Measurements from ENCODE around the gene ETV5. TPM values are rescaled to one million over a fixed set of nuclear protein-coding genes. Genes with fewer than 3 reads are reported as not detected.

The ETV5 gene
- total RNA-seq, 4 donors from 2014 or later, result 6.6 to 12.4 (median 9.5) TPM

DNA sequence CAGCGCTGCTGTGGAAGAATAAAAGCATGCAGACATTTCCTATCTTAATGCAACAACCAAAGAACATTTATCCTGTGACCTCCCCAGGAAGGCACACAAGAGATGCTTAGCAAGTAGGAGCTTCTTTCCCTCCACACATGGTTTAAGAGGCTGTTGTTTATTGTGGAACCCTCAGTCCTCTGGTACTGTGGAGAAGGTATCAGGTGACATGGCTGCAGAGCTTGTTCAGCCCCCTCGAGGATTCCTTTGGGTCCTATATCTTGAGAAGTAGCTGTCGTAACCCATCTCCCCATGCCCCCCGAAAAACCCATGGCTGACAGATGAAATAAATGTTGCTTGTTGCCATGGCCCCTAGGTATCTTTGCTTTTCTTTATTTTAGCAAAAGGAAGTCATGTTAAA is 20.3 kb upstream of the ETV5 start:
- Histone ChIP-seq H3K27ac (replicated peaks in 1 of 4) (no peak overlapping the region), H3K27me3 (no peaks in the 10 kb centered on the region), H3K36me3 (no peaks in the 10 kb centered on the region), H3K4me1 (no peaks in the 10 kb centered on the region), H3K9me3 (no peaks in the 10 kb centered on the region), H3K4me3 (no peak overlapping the region)
- TF ChIP-seq EP300 (IDR thresholded peaks at IDR 0.05), result no peak
- no peak for TF ChIP-seq POLR2A (IDR thresholded peaks at IDR 0.05; ENCODE audit: low read depth)
- TF ChIP-seq, protein P1, sequence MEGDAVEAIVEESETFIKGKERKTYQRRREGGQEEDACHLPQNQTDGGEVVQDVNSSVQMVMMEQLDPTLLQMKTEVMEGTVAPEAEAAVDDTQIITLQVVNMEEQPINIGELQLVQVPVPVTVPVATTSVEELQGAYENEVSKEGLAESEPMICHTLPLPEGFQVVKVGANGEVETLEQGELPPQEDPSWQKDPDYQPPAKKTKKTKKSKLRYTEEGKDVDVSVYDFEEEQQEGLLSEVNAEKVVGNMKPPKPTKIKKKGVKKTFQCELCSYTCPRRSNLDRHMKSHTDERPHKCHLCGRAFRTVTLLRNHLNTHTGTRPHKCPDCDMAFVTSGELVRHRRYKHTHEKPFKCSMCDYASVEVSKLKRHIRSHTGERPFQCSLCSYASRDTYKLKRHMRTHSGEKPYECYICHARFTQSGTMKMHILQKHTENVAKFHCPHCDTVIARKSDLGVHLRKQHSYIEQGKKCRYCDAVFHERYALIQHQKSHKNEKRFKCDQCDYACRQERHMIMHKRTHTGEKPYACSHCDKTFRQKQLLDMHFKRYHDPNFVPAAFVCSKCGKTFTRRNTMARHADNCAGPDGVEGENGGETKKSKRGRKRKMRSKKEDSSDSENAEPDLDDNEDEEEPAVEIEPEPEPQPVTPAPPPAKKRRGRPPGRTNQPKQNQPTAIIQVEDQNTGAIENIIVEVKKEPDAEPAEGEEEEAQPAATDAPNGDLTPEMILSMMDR (IDR thresholded peaks at IDR 0.05), result no peak
- TF ChIP-seq POLR2AphosphoS5 (IDR thresholded peaks at IDR 0.05), result no peak
- WGBS, result 78% methylated on average over 4 of the region's 4 CpGs
- DNase-seq (ENCODE audit: extremely low spot score), result no peak
- intact Hi-C loops (cut with DNase I), result no loop called here

DNA sequence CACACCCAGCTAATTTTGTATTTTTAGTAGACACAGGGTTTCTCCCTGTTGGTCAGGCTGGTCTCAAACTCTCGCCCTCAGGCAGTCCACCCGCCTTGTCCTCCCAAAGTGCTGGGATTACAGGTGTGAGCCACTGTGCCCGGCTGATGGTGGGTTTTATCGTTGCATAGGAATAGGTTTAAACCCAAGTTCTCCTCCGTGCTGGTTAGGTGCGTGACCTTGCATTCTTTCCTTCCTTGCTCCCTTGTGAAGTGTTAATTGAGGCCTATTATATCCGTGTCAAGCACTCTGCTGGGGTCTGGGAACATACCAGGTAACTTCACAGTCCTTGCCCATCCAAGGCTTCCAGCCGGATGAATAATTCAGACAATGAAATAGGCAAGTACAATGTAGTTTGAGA is 19.3 kb upstream of the ETV5 start:
- Histone ChIP-seq H3K27ac (replicated peaks in 1 of 4) (no peak overlapping the region), H3K4me1 (no peaks in the 10 kb centered on the region), H3K9me3 (no peaks in the 10 kb centered on the region), H3K4me3 (no peak overlapping the region), H3K27me3 (no peaks in the 10 kb centered on the region), H3K36me3 (no peaks in the 10 kb centered on the region)
- 73% methylated on average over 8 of the region's 8 CpGs for WGBS
- DNase-seq (ENCODE audit: extremely low spot score), result no peak
- no peak for TF ChIP-seq POLR2AphosphoS5 (IDR thresholded peaks at IDR 0.05)
- TF ChIP-seq, protein P1 (IDR thresholded peaks at IDR 0.05), result no peak
- no peak for TF ChIP-seq POLR2A (IDR thresholded peaks at IDR 0.05; ENCODE audit: low read depth)
- no peak for TF ChIP-seq EP300 (IDR thresholded peaks at IDR 0.05)
- intact Hi-C loops (cut with DNase I), result no loop called here

DNA sequence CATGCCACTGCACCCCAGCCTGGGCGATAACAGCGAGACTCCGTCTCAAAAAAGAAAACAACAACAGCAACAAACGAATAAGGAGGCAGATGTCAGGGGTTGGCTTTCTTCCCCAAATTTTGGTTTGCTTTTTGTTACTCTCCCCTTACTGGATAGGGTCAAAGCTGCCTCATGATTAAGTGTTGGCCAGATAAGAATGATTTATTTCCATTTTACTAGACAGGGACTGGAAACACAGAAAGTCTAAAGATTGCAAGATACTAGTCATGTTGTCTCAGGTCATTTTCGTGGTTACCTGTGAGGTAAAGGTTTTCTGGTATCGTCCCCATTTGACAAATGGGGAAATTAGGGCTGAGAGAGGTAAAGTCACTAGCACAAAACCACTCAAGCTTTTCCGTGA is 18.6 kb upstream of the ETV5 start:
- intact Hi-C loops (cut with DNase I), result no loop called here
- WGBS, result 83% methylated on average over 7 of the region's 7 CpGs
- Histone ChIP-seq H3K9me3 (no peaks in the 10 kb centered on the region), H3K4me1 (no peaks in the 10 kb centered on the region), H3K27ac (replicated peaks in 1 of 4) (no peak overlapping the region), H3K4me3 (no peak overlapping the region), H3K36me3 (no peaks in the 10 kb centered on the region), H3K27me3 (no peaks in the 10 kb centered on the region)
- DNase-seq (ENCODE audit: extremely low spot score), result no peak
- no peak for TF ChIP-seq POLR2AphosphoS5 (IDR thresholded peaks at IDR 0.05)
- TF ChIP-seq, protein P1 (IDR thresholded peaks at IDR 0.05), result no peak
- TF ChIP-seq EP300 (IDR thresholded peaks at IDR 0.05), result no peak
- no peak for TF ChIP-seq POLR2A (IDR thresholded peaks at IDR 0.05; ENCODE audit: low read depth)

DNA sequence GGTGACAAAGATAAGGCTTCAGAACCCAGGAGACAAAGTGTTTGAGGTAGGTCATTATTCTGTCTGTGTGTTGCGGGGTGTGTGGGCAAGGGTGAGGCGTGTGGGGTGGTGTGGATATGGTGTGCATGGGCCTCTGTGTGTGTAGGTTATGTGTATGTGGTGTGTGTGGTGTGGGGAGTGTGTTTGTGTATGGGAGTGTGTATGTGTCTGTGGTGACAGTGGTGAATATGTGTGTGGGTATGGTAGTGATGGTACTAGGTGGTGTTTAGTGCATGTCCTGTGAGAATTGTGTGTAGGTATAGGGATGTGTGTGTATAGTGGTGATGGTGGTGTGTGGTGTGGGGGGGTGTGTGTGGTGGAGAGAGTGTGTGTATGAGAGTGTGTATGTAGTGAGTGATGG is 16.2 kb upstream of the ETV5 start:
- intact Hi-C loops (cut with DNase I), result no loop called here
- WGBS, result 68% methylated on average over 2 of the region's 2 CpGs

DNA sequence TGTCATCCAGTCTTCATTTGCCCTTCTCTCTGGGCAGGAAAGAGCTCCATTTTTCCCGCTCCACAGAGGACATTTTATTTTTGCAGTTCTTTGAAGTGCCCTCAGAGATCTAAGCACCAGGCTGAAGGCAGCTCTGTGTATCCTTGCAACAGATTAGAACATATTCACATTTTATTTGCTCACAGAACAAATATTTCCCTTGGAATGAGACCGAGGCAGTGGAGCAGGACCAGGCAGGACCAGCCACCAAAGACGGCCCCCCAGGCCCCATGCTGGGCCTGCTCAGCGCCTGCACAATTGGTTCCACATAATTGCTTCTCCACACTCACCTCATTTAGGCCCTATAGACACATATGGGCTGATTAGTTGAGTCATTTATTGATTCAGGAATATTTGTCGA is 15.7 kb upstream of the ETV5 start:
- no peaks in the 10 kb centered on the region for H3K9me3 ChIP-seq
- H3K27ac ChIP-seq (replicated peaks in 1 of 4), result no peak overlapping the region
- intact Hi-C loops (cut with DNase I), result no loop called here
- H3K4me3 ChIP-seq, result no peak overlapping the region
- no peaks in the 10 kb centered on the region for H3K36me3 ChIP-seq
- H3K27me3 ChIP-seq, result no peaks in the 10 kb centered on the region
- no peaks in the 10 kb centered on the region for H3K4me1 ChIP-seq
- DNase-seq (ENCODE audit: extremely low spot score), result no peak
- 88% methylated on average over 5 of the region's 5 CpGs for WGBS
- no peak for TF ChIP-seq POLR2AphosphoS5 (IDR thresholded peaks at IDR 0.05)
- TF ChIP-seq POLR2A (IDR thresholded peaks at IDR 0.05; ENCODE audit: low read depth), result no peak
- TF ChIP-seq, protein P1 (IDR thresholded peaks at IDR 0.05), result no peak
- no peak for TF ChIP-seq EP300 (IDR thresholded peaks at IDR 0.05)

More for the DNA sequence above, 16.2 kb upstream of the ETV5 start:
- no peaks in the 10 kb centered on the region for H3K36me3 ChIP-seq
- DNase-seq (ENCODE audit: extremely low spot score), result no peak
- H3K27me3 ChIP-seq, result no peaks in the 10 kb centered on the region
- no peak overlapping the region for H3K4me3 ChIP-seq
- TF ChIP-seq POLR2A (IDR thresholded peaks at IDR 0.05; ENCODE audit: low read depth), result no peak
- TF ChIP-seq, protein P1 (IDR thresholded peaks at IDR 0.05), result no peak
- no peak for TF ChIP-seq POLR2AphosphoS5 (IDR thresholded peaks at IDR 0.05)
- TF ChIP-seq EP300 (IDR thresholded peaks at IDR 0.05), result no peak
- no peaks in the 10 kb centered on the region for H3K9me3 ChIP-seq
- no peaks in the 10 kb centered on the region for H3K4me1 ChIP-seq
- H3K27ac ChIP-seq (replicated peaks in 1 of 4), result no peak overlapping the region
